Measurements from ENCODE around the gene CMTM7.
A peak's percentile ranks its signal among the peaks of the same experiment; 100 is the strongest.
"Not testable (repeated sequence)": the region's sequence is repeated elsewhere in the genome, so short reads cannot be mapped to it uniquely, and the experiment has no call there.

The CMTM7 gene

DNA sequence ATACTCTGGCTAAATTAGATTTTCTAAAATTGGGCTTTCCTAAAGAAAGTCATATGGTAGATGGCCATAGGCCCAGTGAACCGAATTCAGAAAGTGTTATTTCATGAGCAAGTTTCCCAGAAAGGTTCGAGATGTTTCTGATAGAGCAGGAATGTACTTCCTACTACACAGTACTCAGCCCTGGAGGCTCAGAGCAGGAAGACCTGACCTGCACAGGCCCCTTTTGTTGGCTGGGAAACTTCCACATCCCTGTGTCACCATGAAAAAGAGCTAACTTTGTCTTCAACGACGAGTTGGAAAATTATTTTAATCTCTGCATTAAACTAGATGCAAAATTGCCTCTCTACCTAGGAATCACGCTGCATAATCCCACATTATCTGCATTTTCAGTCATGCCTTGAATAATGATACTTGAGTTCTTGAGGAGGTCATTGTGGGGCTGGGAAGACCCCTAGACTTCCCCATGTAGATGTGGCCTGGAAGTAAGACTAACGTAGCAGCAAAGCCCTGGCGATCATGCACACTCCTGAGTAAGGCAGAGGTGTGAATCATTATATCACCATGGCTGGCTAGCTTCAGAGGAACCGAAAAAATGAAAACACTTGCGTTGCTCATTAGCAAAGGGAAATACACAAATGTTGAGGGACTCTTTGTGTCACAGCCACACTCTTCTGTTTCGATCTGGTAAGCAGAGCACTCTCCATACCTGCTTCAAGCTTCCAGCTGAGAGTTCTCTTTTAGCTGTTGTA lies 47.1 kb downstream of the CMTM7 start:
- no peak for DNase-seq

DNA sequence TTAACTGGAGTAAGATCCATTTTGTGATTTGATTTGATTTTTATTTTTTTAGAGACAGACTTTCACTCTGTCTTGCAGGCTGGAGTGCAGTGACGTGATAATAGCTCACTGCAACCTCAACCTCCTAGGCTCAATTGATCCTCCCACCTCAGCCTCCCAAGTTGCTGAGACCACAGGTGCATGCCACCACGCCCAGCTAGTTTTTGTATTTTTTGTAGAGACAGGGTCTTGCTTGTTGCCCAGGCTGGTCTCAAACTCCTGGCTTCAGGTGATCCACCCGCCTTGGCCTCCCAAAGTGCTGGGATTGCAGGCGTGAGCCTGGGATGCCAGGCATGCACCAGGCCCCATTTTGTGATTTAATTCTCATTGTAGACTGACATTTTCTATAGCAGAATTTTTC lies 47.8 kb downstream of the CMTM7 start:
- not testable (repeated sequence) for DNase-seq

DNA sequence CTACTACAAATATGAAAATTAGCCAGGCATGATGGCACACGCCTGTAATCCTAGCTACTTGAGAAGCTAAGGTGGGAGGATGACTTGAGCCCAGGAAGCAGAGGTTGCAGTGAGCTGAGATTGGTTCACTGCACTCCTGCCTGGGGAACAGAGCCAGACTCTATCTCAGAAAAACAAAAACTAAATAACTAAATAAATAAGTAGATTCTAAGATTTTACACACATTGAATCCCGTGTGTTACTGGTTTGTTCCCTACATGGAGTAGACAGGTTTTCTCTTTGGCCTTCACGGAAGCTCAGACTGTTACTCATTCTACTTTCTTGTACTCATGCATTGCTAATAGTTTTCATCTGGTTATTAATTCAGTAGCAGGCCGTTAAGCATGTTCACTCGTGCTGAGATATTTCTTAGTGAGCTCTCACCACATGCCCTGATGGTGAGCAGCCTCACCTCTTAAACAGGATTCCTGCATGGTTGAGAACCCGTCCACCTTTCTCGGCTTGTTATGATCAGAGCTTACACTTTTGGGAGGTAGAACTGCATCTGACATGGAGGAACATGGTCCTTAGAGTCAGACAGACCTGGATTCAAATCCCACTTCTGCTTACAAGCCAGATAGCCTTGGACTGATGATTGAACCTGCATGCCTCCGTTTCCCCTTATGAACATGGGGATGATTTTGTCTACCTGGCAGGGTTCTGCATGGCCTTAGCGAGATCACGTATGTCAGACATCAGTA lies 49.1 kb downstream of the CMTM7 start:
- no peak for DNase-seq

DNA sequence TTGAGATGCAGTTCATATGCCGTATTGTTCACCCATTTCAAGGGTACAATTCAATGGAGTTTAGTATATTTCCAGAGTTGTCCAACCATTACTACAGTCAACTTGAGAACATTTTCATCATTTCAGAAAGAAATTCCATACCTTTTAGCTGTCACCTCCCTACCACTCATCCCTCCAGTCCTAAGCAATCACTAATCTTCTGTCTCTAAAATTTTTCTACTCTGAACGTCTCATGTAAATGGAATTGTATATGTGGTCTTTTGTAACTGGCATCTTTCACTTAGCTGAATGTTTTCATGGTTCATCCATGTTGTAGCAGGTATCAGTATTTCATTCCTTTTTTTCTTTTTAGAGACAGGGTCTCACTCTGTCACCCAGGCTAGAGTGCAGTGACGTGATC lies 51.1 kb downstream of the CMTM7 start:
- no peak for DNase-seq

DNA sequence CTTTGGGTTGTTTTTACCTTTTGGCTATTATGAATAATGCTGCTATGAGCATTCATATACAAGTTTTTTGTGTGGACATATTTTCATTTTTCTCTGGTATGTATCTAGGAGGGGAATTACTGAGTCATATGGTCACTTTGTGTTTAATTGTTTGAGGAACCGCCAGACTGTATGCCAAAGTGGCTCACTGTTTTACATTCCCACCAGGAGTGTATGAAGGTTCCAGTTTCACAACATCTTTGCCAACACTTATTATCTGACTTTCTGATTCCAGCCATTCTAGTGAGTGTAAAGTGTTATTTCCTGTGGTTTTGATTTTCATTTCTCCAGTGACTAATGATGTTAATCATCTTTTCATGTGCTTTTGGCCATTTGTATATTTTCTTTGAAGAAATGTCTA lies 51.8 kb downstream of the CMTM7 start:
- no peak for DNase-seq

DNA sequence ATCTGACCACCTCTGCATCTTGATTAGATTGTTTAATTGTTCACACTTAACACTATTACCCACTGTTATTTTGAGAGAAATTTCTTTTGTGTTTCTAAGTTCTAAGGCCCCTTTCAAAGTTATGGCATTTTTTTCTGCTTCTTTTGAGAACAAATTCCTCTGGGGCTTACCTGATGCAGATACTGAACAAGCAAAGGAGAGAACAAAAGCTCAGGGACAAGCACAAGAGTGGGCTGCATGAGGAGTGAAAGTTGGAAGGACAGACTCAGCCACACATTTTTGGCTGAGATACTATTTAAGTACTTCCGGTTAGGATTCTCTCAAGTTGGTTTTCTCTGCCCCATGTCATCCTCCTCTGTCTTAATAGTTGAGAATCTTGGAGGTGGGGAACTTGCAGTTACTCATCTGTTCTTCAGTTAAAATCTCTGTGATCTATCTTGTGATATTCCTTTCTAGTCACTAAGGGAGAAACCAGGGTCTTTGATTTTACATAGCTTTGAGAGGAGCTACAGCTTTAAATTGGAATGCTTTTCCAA lies 56.3 kb downstream of the CMTM7 start:
- no peak for DNase-seq

DNA sequence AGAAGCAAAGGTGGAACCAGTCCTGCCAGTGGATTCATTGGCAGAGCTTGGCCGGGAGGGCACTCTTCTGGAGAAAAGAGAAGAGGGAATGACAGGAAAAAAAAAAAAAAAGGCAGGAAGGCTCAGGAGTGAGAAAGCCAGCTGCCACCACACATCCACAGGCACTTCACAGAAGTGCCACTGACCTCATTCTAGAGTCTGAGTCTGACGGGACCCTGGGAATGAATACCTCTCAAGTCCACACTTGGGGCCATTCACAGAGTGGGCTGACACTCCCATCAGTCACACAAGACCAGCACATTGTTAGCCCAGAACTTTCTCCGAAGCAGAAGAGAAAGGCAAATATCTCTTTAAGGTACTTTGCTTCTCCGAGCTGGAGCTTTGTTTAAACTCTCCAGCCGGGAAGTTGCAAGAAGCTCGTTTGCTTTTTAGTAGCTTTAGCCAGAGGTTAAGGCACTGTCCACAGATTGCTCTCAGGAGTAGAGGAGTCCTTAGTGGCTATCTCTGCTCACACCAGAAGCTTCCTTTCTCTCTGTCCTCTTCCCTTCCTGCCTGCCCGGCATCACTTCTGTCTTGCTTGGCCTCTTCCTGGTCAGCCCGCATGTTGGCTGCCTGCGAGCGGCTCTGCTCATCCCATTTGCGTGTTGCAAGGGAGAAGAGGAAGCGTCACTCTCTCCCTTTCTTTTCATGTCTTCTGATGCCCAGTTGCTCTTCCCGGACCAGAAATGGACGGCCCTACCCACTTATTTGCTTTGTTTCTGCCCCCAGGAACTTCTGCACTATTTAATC lies 57.2 kb downstream of the CMTM7 start:
- DNase-seq: no peak

DNA sequence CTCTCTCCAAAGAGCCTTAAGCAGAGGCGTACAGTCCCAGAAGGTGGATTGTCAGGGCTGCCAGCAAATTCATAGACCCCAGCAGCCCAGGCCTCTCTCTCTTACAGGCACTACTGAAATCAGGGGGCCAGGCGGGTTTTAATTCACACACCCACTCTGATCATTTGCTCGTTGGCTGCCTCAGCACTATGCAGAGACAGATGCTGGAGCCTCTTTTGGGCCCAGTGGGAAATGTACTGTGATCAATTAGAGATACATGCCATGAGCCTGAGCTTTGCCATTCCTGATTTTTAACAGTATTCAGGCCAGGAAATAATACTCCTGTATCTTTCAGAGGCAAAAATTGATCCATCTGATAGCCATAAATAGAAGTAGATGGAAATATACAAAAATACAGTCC lies 58.0 kb downstream of the CMTM7 start:
- DNase-seq: no peak

DNA sequence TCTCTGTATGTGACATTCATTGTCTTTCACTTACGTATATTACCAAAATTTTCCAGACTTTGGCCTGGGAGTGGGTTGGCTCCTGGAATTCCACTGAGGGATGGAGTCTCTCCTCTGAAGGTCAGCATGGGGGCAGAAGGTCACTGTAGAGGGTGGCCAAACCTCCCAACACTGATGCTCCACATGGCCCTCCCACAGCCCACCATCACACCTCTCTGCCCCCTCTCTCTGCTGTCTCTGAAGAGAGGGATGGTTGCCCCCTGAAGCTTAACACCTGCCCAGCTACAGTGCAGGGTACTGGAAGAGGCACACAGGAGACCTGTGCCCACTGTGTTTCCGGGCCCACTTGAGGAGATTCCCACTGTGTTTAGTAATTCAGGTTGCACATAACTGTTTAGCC lies 58.8 kb downstream of the CMTM7 start:
- no peak for DNase-seq

DNA sequence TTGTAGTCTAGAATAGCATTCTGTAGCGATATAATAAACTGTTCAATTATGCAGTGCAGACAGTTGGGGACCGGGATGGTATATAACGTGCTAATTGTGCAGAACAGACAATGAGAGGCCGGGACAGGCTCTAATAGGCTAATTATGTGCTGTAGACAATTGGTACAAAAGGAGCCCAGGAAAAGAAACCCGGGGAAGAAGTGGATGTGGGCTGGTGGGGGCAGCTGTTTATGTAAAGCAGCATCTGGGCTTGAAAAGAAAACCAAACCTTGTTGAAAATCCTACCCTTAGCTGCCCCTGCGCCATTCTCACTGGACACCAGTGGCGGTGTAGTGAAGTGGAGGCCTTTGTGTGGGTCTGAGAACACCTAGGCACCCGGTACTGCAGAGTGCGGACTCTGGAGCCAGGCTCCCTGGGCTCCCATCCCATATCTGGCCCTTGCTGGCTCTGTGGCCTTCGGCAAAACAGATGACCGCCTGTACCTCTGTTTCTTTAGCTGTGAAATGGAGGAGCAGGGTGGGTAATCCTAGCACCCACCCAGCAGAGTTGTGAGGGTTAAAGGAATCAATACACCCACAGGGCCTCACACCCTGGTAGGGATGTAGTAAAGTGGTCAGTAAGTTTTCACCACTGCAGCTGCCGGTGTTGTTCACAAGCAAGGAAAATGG lies 59.5 kb downstream of the CMTM7 start:
- peak in 1 of 2 experiments; percentile 4 for DNase-seq

DNA sequence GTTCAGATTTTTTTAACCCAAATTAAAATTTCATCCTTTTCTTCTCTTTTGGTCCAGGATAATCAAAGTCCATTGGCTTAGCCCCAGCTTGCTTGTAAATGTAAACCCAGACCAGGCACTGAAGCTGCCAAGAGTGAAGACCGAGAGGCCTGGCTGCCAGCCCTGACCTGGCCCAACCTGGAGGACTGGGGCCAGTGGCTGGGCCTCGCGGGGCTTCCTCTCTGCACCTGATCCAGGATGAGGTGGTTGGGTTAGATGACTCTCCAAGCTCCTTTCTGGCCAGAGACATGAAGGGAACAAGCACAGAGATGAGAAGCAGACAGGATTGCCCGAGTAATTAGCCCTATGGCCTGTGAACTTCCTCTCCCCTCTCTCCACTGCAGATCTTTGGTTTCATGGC lies 60.4 kb downstream of the CMTM7 start:
- DNase-seq: no peak

DNA sequence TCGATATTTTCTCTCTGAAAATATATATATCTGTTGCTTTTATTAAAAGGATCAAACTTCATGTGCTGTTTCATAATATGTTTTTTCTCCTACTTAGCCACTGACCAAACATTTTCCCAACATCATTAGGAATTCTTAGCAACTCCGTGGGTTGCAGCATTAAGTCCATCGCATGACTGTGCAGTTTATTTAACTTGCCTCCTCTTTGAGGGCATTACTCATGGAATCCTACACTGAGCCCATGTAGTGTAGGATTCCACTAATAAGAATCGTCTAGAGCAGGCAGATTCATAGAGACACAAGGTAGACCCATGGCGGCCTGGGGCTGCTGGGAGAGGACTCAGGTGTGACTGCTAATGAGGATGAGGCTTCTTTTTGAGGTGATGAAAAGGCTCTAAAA lies 61.7 kb downstream of the CMTM7 start:
- DNase-seq: no peak

DNA sequence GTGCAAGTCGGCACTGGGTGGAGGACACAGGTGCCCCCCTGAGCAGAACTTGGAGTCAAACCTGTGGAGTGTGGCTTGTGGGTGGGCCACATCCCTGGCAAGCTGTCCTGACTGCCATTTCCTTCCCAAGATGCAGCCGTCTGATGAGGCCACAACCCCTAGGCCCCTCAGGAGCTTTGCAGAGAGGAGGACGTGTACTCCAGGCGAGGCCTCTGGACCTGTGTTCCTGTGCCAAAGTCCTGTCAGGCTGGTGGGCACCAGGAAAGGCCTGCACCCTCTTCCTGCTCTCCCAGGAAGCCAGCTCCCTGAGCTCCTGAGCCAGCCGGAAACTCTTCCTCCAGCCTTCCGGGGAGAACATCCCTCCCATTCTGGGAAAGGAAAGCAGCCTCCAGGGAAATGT lies 62.5 kb downstream of the CMTM7 start:
- no peak for DNase-seq

DNA sequence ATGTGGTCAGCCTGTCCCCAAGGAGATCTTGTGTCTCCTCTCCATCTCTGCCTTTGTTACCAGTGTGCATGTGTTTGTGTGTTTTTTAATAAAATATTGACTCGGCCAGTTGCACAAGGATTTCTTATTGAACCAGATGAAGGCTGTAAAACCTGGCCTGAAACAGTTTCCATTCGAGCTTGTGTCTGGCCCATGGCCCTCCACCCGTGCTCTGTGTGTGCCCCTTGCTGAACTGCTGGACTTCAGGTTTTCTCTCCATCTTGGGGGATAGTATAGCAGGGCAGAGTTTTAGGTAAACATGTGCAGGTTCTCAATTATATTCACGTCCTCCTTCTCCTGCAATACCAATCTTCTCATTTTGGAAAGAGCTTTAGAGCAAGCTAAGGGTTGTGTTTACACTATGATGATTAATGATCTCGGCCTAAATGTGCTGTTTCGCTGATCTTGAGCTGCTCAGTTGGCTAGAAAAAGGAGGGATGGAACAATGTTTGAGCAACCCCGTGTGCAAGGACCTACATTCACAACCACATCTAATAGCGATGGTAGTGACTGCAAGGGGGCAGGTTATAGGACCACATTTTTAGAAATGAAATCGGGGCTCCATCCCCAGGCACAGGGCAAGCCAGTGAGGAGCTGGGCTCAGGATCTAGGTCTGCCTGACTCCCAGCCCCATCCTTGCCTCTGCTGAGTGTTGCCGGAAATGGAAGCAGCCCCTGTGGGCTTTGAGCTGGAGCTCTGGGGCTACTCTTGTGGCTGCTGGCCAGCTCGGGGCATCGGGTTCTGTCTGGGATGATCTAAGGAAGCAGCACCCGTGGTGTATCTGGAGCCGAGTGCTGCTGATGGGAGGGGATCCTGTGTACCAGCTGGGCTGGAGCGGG lies 63.3 kb downstream of the CMTM7 start:
- no peak for DNase-seq

DNA sequence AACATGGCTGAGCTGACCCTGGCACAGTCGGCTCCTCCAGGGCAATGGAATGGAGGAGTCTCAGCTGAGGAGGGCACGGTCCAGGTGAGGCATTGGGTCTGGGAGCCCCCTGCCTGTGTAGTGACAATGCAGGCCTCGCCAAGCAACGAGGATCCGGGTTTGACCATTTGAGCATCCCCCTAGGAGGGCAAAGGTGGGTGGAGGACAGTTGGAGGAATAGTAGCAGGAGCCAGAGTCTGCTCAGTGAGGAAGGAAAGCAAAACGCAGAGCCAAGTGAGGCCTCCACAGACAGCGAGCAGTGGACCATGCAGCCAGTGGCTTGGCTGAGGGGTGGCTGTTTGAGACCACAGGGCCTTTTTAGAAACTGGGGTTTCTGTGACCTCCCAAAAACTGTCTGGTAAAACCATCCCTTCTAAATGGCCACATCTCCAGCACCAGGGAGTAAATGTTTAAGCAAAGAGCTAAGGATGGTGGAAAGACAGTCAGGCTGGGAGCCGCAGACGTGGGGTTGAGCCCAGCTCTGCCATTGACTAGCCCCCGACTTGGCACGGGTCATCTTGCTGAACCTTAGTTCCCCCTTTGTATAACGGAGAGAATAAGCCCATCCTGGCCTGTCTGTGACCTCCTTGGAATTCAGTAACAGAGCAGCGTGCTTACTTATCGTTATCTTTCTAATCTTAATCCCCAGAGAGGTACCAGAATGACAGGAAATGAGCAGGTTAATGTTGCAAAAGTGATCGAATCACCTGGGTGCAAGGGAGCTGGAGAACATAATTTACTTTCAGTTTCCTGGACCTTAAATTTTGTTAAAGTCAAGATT lies 64.2 kb downstream of the CMTM7 start:
- no peak for DNase-seq

DNA sequence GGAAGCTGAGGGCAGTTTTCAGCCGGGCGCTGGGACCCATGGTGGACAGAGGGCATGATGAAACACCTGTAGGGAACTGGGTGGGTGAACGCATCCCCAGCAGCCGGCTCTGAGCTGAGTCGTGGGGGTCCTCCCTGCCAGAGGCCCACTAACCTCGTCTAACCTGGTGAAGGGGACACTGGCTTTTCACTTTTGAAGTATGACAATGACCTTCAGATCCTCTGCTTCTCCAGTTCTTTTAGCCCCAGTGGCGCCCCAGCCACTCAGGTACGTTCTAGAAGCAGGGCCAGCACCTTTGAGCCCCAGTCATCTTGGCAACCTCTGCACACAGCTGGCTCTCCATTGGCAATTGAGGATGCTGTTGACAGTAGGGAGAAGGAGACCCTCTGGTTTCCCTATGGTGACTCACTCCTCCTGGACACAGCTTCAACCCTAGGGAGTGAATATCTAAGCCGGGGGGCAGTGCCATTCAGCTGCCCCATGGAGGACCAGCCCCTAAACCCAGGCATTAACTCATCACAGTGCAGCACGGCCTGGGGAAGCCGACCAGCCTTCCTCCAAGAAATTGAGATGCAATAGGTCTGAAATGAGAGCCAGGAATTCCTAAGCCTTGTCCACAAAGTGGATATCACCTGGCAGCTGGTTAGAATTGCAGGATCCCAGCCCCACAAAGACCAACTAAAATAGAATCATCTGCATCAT lies 64.9 kb downstream of the CMTM7 start:
- DNase-seq: no peak

DNA sequence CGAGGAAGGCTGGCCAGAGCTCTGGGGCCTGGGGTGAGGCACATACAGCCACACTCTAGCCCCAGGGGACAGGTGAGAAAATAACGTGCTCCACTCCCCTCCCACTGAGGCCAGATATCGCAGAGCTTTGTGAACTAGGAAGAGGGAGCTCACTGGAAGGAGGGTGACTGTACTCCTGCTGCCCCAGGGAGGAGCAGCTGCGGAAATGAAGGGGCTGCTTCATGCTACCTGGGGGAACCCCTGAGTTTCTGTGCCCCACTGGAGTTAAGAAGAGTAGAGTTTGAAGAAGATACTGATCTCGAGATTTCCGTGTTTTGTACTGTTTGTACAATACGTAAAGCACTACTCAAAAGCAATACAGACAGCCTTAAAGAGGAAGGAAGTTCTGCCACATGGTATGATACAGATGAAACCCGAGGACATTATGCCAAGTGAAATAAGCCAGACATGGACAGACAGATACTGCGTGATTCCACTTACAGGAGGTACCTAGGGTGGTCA lies 66.4 kb downstream of the CMTM7 start:
- DNase-seq: peak in 1 of 2 experiments; percentile 12

DNA sequence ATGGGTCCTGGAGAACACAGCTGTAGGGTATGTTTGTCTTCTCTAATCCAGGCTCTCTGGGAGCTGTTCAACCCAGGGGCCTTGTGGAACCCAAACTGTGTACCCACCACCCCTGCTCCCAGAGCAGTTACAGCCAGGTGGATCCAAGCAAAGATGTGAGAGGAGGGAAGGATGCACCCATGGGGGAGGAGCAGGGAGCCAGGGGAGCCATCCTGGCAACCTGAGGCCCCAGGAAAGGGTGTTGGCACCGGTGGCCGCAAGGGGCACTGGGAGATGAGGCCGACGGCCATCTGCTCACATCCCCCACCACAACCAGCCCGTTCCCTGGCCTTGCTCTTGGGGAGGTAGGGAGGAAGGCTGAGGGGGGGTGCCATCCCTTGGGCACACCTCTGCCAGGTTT lies 67.8 kb downstream of the CMTM7 start:
- DNase-seq: no peak

DNA sequence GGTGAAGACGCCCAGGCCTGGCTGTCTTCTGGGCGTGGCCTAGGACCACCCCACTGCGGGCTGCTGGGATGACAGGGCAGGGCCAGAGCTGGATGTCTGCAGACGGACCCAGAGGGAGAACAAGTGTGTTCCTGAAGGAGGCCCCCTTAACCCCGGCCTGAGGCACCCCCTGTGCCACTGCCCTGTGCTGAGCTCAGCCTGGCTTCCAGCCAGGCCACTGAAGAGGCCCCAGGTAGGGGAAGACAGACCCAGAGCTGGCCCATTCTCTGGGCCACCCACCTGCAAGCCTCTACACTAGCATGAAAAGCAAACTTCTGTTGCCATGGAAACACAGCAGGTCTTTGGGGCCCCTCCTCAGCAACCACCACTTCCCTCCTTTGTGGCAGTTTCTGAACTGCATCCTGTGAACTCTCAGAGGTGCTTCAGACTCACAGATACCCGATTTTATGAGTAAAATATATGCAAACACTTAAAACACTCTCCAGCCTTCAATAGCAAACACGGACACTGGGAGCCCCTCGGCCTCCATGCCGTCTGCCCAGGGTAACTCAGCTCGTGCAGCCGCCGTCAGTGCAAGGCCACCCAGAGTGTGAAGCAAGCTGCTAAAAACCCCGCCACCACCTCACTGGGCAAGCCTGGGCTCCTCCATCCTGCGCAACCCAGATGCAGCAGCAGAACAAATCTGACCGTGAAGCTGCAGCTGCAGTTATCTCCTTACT lies 68.5 kb downstream of the CMTM7 start:
- DNase-seq: peak; percentile 20 to 32
